Thyroid gland (tissue), 4 donors: ENCODE measurements around the gene ETV6. TPM values are rescaled to one million over a fixed set of nuclear protein-coding genes. Genes with fewer than 3 reads are reported as not detected.

Experiments
- DNase-seq, 2 donors: peaks; one replicate each; pipeline ENCODE4 v3.0.0-alpha.2; 2019
- H3K27ac ChIP-seq, 3 donors: fragments of 200-600 bp; sonication (generic); 1 replicate in 2 of 3; 2 replicates in 1 of 3; pipeline ENCODE4 v1.5.1; 2016 to 2019; ENCODE audit warnings: mild to moderate bottlenecking in 1 of 3, moderate library complexity in 1 of 3
- H3K27me3 ChIP-seq: fragments of 200-600 bp; sonication (generic); one replicate; pipeline ENCODE4 v1.5.1; 2019
- H3K36me3 ChIP-seq, 2 donors: fragments of 200-600 bp; sonication (generic); one replicate each; pipeline ENCODE4 v1.5.1; 2016 to 2019
- H3K4me1 ChIP-seq, 2 donors: fragments of 200-600 bp; sonication (generic); one replicate each; pipeline ENCODE4 v1.5.1; 2017 to 2019
- H3K4me3 ChIP-seq, 3 donors: fragments of 200-600 bp; sonication (generic); replicated peaks in 1 of 3; 1 replicate in 2 of 3; 2 replicates in 1 of 3; pipeline ENCODE4 v1.5.1; 2016; ENCODE audit warnings: mild to moderate bottlenecking in 1 of 3
- H3K9me3 ChIP-seq: fragments of 200-600 bp; sonication (generic); one replicate; pipeline ENCODE4 v1.5.1; 2017
- POLR2A ChIP-seq, 2 donors: fragments of 450-650 bp; IDR thresholded peaks; one replicate each; pipeline ENCODE4 v1.6.1; 2017; ENCODE audit warnings: antibody characterized with exemption in 2 of 2, mild to moderate bottlenecking in 2 of 2, moderate library complexity in 1 of 2
- WGBS, 2 donors: methylation state at CpG; one replicate each; pipeline ENCODE4 v1.1.5; 2017; 5-methylcytosine and 5-hydroxymethylcytosine counted together
- intact Hi-C: fragments of 100-400 bp; cut with DNase I; formaldehyde crosslinking; loops from one replicate; pipeline ENCODE4 v1.15.1; 2023
- total RNA-seq, 4 donors: library from RNA; depleted of rRNA; stranded (reverse); fragments of >200 nt; gene quantifications; one replicate each; pipeline ENCODE4 v1.2.3, GENCODE V29; 2016
- TF ChIP-seq, protein P1 (sequence below), 6 experiments: fragments of 200-600 bp in 3 of 6; fragments of 450-650 bp in 3 of 6; sonication (generic) in 3 of 6; IDR thresholded peaks; one replicate each; pipeline ENCODE4 v1.5.1; 2016 to 2019; ENCODE audit warnings: antibody characterized with exemption in 6 of 6, mild to moderate bottlenecking in 2 of 6, inconsistent platforms in 1 of 6, moderate library complexity in 1 of 6

The ETV6 gene
- total RNA-seq, 4 donors from 2014 or later = 16.6 to 35.6 (median 17.2) TPM

DNA sequence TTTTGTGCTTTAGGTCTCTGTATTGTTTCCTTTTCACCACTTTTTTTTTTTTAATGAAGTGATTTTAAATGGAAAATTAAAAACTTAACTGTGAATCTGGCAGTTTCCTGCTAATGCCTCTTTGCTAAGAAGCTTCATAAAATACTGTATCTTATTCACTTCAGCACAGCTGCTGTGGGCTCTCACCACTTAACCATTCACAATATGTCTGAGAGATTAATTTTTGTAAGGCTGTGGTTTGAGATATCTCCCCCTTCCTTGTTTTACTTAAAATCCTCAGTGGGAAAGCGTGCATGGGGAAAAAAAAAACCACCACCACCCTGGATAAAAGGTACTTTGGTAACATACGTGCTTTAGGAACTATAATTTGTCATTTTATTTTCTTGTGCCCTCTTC, 115.9 kb downstream of the ETV6 start:
- Histone ChIP-seq H3K27ac (no peak overlapping the region), H3K36me3 (no peaks in the 10 kb centered on the region), H3K27me3 (no peaks in the 10 kb centered on the region), H3K9me3 (no peaks in the 10 kb centered on the region), H3K4me3 (no peak overlapping the region), H3K4me1 (peaks cover 0 to 56% of the 10 kb centered on the region in 2 donors)
- intact Hi-C loops = no loop called here
- no peak for DNase-seq
- no peak for TF ChIP-seq POLR2A (IDR thresholded peaks at IDR 0.05)
- TF ChIP-seq, protein P1, sequence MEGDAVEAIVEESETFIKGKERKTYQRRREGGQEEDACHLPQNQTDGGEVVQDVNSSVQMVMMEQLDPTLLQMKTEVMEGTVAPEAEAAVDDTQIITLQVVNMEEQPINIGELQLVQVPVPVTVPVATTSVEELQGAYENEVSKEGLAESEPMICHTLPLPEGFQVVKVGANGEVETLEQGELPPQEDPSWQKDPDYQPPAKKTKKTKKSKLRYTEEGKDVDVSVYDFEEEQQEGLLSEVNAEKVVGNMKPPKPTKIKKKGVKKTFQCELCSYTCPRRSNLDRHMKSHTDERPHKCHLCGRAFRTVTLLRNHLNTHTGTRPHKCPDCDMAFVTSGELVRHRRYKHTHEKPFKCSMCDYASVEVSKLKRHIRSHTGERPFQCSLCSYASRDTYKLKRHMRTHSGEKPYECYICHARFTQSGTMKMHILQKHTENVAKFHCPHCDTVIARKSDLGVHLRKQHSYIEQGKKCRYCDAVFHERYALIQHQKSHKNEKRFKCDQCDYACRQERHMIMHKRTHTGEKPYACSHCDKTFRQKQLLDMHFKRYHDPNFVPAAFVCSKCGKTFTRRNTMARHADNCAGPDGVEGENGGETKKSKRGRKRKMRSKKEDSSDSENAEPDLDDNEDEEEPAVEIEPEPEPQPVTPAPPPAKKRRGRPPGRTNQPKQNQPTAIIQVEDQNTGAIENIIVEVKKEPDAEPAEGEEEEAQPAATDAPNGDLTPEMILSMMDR (IDR thresholded peaks at IDR 0.05) = no peak
- WGBS, 2 donors = 85 to 88% methylated on average over 2 of the region's 2 CpGs

DNA sequence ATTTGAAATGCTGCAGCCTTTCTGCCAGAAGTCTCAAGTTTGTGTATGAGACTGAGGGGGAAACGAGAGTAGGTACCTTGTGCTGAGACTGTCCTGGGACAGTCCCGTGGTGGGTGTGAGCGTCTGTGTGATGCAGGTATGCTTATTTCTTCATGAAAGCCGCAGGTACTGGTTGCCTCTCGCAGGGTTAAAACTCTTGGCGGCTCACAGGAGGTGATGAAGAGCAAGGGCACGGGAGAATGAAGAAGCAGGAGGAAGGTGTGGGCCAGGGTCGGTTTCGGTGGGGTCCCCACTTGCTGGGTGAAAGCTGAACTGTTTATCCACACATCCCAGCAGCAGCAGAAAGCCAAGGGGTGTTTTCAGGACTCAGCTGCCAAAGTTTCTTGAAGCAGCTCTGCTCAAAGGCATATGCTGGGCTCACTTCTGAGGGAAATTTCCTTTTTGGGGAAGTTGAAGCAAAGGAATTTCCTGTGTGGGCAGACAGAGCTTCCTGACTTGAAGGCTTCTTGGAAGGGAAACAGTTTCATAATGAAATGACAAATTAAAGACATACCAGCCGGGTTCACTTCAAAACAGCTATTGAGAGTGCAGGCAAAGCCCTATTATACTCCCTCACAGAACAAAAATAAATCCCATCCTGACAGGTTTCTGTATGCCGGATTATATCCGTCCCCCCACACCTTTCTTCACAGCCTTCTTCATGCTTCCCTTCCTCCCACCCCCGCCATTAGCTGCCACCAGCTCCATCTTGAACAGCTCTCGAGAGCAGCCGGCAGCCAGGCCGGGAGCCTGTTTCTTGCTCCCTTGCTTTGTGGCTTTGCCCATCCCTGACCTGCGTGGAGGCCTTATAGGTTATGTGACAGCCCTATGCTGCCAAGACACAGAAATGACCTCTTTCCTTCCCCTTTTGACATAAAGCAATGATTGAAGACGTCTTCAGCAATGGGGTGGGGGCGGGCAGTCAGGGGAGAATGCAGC, 116.6 kb downstream of the ETV6 start:
- TF ChIP-seq POLR2A (IDR thresholded peaks at IDR 0.05) = no peak
- TF ChIP-seq, protein P1 (IDR thresholded peaks at IDR 0.05) = no peak
- Histone ChIP-seq H3K4me1 (peaks cover 0 to 56% of the 10 kb centered on the region in 2 donors), H3K4me3 (no peak overlapping the region), H3K9me3 (no peaks in the 10 kb centered on the region), H3K27ac (peak overlapping the region in 2 of 3 donors; percentile 44 to 51), H3K36me3 (no peaks in the 10 kb centered on the region), H3K27me3 (no peaks in the 10 kb centered on the region)
- WGBS, 2 donors = 66 to 78% methylated on average over 19 of the region's 19 CpGs
- intact Hi-C loops = no loop called here
- no peak for DNase-seq

- intact Hi-C loops = no loop called here
- WGBS, 2 donors = 88 to 95% methylated on average over 4 of the region's 4 CpGs
- H3K27me3 ChIP-seq = no peaks in the 10 kb centered on the region
- H3K9me3 ChIP-seq = no peaks in the 10 kb centered on the region
- H3K4me1 ChIP-seq = peaks cover 0 to 51% of the 10 kb centered on the region in 2 donors
- peak overlapping the region in 2 of 3 donors; percentile 44 to 51 for H3K27ac ChIP-seq
- no peaks in the 10 kb centered on the region for H3K36me3 ChIP-seq
- TF ChIP-seq, protein P1 (IDR thresholded peaks at IDR 0.05) = no peak
- DNase-seq = no peak
- H3K4me3 ChIP-seq = no peak overlapping the region
Measured at GRCh38 chr12:11767029-11767724, 117.7 kb downstream of the ETV6 start.

GRCh38 chr12:11767798-11768197, 118.3 kb downstream of the ETV6 start:
- peaks cover 0 to 45% of the 10 kb centered on the region in 2 donors for H3K4me1 ChIP-seq
- no peak overlapping the region for H3K4me3 ChIP-seq
- TF ChIP-seq, protein P1 (IDR thresholded peaks at IDR 0.05) = no peak
- no peak for TF ChIP-seq POLR2A (IDR thresholded peaks at IDR 0.05)
- no peaks in the 10 kb centered on the region for H3K36me3 ChIP-seq
- no peaks in the 10 kb centered on the region for H3K27me3 ChIP-seq
- no peak for DNase-seq
- H3K9me3 ChIP-seq = no peaks in the 10 kb centered on the region
- intact Hi-C loops = no loop called here
- no peak overlapping the region for H3K27ac ChIP-seq
- 70 to 76% methylated on average over 3 of the region's 3 CpGs for WGBS, 2 donors
